Dedifferentiated amniotic fluid mesenchymal stem cell (primary cell): ENCODE measurements around the gene ECPAS.
"Not testable (repeated sequence)": the region's sequence is repeated elsewhere in the genome, so short reads cannot be mapped to it uniquely, and the experiment has no call there.

ENCODE experiments used
- DNase-seq: peaks from one replicate; pipeline ENCODE4 v3.0.0-alpha.2; 2016; ENCODE audit errors: extremely low spot score

Gene ECPAS

DNA sequence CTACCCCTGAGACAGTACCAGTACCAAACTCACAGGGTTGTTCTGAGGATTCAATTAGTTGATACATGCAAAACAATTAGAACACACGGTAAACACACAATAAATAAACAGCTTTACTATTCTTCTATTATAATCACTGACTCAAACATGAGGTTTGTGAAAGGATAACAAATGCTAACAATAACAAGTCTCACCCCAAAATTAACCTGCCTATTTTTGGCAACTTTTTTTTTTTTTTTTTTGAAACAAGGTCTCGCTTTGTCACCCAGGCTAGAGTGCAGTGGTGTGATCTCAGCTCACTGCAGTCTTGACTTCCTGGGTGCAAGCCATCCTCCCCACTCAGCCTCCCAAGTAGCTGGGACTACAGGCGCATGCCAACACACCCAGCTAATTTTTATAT is 6.5 kb downstream of the ECPAS start:
- no peak for DNase-seq

DNA sequence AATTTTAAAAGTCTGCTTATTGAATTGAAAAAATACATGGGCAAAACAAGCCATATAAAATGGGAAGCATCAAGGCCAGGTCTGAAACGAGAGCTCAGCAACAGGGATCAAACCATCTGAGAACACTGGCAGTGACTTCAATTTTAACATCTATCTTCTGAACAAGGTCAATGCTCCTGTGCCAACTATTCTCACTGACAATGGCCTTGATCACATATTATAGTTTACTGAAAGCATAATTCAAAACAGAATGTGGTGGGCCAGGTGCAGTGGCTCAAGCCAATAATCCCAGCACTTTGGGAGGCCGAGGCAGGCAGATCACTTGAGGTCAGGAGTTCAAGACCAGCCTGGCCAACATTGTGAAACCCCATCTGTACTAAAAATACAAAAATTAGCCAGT is 9.0 kb downstream of the ECPAS start:
- no peak for DNase-seq

GRCh38 chr9:111474385-111474784 is 9.8 kb downstream of the ECPAS start:
- no peak for DNase-seq

GRCh38 chr9:111467778-111468367 is 16.3 kb downstream of the ECPAS start:
- no peak for DNase-seq

DNA sequence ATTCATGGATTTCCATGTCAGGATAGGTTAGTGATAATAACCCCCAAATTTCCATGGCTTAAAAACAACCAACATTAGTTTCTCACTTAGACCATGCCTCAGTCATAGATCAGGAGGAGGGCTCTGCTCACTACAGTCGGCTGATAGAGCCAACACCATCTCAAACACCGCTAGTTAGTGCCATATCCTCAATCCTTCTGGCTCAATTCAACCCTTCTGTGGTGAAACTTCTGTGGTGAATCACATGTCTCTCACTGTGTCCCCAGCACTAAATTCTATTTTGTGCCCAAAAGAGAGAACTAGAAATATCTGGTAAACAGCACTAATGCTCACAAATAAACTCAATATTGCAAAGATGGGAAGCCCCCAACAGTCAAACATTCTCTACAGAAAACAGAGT is 21.1 kb downstream of the ECPAS start:
- no peak for DNase-seq

DNA sequence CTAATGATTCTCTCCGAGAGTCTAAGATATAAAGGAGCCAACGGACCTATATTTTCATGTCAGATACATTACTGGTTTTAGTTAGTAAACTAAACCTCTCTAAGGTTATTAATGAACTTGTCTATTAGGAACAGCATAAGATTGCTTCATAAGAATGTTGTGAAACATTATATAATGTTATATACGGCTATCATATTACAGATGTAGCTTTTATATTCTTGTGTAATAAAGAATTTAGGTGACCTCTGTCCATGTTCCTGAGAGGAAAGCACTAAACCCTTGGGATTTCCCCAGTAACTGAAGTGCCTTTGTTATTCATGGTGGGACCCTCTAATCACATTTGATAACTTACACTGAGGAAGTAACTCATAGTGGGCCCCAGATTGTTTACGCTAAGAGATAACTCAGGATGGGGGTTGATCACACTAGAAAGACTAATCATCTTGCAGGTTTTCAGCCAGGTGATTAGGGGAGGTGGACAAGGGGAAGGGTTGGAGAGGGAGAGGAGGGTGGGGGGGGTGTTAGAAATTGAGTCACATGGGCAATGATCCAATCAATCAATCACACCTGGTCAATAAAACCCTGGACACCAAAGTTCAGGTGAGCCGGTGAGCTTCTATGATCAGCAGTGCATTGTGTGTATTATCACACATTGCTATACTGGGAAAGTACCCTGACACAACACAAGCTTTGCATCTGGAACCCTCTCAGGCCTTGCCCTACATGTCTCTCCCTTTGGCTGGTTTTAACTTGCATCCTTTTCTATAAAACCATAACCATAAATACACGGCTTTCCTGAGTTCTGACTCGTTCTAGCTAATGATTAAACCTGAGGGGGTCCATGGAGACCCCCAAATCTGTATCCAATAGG is 25.8 kb downstream of the ECPAS start:
- DNase-seq = no peak

GRCh38 chr9:111456529-111456928 is 27.7 kb downstream of the ECPAS start:
- no peak for DNase-seq

DNA sequence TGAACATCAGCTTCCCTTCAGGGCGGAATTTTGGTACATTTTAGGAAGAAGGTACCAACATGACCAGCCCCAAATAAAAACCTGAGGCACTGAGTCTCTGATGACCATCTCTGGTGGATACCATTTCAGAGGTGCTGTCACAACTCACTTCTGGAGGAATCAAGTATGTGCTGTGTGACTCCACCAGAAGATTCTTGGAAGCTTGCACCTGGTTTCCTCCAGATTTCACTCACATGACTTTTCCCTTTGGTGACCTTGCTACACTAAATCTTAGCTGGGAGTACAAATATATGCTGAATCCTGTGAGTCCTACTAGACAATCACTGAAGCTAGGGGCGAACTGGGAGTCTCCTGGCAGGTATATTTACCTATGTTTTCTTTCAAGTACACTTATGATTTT is 28.5 kb downstream of the ECPAS start:
- no peak for DNase-seq

DNA sequence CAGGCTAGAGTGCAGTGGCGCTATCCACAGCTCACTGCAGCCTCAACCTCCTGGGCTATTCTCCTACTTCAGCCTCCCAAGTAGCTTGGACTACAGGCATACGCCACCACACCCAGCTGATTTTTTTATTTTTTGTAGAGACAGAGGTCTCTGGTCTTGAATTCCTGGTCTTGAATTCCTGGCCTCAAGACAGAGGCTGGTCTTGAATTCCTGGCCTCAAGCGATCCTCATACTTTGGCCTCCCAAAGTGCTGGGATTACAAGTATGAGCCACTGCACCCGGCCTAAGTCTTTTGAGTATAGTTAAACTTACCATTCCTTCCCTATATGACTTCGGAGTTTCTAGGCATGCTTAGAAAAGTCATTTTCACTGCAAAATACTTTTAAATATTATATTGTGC is 29.4 kb downstream of the ECPAS start:
- no peak for DNase-seq

- DNase-seq = no peak
Measured at GRCh38 chr9:111451570-111451969, 32.6 kb downstream of the ECPAS start.

DNA sequence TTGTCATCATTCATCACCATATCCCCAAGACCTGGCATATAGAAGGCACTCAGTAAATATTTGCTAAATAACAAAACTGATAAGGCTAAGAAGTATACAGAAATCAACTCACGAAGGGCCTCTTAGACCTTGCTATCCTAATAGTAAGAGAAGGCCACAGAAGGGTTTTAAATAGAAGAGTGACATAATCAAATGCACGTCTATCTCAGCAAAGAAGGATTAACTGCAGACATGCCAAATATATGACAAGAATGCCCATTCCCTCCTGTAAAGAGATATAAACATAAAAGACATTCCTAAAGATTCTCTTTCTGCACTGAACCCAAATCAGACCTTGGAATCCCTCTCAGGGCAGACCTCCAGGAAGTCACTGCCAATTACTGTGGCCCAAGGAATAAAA is 34.1 kb downstream of the ECPAS start:
- no peak for DNase-seq

GRCh38 chr9:111449705-111450104 is 34.5 kb downstream of the ECPAS start:
- DNase-seq = no peak

DNA sequence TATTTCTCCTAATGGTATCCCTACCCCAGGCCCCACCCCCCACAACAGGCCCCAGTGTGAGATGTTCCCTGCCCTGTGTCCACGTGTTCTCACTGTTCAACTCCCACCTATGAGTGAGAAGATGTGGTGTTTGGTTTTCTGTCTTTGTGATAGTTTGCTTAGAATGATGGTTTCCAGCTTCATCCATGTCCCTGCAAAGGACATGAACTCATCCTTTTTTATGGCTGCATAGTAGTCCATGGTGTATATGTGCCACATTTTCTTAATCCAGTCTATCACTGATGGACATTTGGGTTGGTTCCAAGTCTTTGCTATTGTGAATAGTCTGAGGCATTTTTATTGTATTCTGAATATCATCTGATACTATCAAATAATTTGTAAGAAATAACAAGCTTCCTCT is 38.4 kb downstream of the ECPAS start:
- DNase-seq = not testable (repeated sequence)

- no peak for DNase-seq
Measured at GRCh38 chr9:111443454-111443853, 40.7 kb downstream of the ECPAS start.

GRCh38 chr9:111442360-111443027 is 41.7 kb downstream of the ECPAS start:
- no peak for DNase-seq

DNA sequence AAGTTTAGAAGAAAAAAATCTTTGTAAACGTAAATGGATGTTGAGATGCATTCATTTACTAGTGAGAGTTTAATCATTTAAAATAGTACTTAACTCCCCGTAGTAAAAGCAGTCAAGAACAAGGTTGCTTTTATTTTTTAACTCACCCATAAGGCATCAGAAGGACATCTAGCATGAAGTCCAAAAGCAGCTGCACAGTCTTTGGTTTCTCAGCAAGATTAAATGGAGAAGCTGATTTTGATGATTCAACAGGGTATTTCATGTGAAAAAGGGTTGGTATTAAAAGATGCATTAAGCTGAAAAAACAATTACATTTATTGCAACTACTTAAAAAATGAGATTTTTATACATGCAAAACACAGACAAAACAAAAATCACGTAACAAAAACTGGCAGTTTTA is 44.0 kb downstream of the ECPAS start:
- no peak for DNase-seq

- DNase-seq = no peak
Measured at GRCh38 chr9:111438541-111439235, 45.5 kb downstream of the ECPAS start.

GRCh38 chr9:111436571-111436970 is 47.6 kb downstream of the ECPAS start:
- DNase-seq = no peak

DNA sequence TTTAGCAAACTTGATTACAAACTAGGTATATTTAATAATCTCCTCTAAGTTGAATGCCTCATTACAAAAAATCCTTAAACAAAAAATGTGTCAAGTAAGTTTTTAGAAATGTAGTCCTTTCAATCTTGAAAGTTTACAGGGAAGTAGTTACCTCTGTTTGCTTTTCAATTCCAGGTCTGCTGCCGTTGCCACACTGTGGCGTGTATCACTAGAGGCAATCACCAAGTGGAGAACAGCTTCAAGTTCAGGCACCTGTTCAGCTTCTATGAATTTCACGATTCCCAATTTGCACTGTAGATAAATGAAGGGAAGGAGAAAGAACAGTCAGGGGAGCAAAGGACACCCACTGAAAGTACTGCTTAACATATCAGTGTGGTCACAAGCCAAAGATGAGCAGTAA is 51.1 kb downstream of the ECPAS start:
- DNase-seq = no peak

DNA sequence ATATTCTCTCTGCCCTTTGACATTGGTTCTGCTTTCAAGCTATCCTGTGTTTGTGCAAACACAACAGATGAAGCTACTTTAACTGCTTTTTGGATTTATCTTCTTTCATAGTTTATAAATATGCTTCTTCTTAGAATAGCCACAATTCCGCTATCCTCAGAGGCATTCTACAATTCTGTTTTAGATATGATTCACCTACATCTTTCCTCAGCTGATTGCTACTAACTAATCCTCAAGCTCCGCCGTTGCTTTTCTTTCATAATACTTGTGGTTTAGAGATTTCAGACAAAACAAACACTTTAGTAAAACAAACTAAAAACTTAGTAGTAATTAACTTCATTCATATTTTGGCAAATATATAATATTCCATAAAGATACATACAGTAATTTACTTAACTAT is 52.5 kb downstream of the ECPAS start:
- DNase-seq = no peak

DNA sequence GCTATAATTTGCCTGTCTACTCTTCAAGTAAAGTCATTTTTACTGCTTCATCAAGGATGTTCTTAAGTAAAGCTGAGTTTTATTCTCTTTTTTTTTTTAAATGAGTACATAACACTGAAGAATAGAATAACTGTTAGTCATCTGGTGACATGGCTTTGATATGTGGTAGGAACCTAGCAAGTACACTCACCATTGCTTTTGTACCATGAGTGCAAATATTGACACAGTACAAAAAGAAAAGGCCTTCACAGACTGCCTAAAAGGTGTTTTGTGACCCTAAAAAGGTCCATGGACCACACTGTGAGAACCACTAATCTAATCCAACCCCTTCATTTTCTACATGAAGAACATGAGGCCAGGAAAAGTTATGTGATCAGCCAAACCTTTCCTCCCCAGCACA is 55.0 kb downstream of the ECPAS start:
- DNase-seq = no peak

DNA sequence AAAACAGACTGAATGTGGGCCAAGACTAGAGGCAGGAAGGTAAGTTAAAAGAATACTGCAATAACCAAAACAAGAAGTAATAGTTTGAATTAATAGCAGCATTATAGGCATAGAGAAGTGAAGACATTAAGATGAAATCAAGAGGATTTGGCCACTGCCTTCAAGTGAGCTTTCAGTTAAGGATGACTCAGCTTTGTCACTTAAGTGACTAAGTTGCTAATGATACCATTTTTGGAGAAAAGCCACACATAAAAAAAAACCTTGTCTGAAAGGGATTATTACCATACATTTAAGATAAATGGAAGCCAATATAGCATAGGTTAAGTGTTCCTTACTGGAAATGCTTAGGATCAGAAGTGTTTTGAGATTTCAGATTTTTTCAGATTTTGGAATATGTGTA is 57.0 kb downstream of the ECPAS start:
- DNase-seq = no peak
